T-helper 9 cell (primary cell): ENCODE results near the gene ADIPOR1.
"Not testable (repeated sequence)": the region's sequence is repeated elsewhere in the genome, so short reads cannot be mapped to it uniquely, and the experiment has no call there.

Experiments
- DNase-seq: peaks from one replicate; pipeline ENCODE4 v3.0.0-alpha.2; 2020

The ADIPOR1 gene

DNA sequence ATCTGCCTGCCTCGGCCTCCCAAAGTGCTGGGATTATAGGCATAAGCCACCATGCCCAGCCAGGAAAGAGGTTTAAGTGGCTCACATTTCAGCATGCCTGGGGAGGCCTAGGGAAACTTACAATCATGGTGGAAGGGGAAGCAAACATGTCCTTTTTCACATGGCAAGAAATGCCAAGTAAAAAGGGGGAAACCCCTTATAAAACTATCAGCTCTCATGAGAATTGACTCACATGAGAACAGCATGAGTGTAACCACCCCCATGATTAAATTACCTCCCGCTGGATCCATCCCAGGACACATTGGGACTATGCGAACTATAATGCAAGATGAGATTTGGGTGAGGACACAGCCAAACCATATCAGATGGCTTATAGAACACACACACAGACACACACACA lies 22.3 kb downstream of the ADIPOR1 start:
- DNase-seq = no peak

DNA sequence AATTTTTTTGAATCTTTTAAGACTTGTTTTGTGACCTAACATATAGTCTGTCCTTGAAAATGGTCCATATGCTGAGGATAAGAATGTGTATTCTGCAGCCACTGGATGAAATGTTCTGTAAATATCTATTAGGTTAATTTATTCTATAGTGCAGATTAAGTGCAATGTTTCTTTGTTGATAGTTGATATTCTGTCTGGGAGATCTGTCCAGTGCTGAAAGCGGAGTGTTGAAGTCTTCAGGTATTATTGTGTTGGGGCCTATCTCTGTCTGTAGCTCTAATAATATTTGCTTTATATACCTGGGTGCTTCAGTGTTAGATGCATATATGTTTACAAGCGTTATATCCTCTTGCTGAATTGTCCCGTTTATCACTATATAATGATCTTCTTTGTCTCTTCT lies 23.4 kb downstream of the ADIPOR1 start:
- no peak for DNase-seq

- DNase-seq = no peak
Measured at GRCh38 chr1:202932476-202932875, 25.6 kb downstream of the ADIPOR1 start.

DNA sequence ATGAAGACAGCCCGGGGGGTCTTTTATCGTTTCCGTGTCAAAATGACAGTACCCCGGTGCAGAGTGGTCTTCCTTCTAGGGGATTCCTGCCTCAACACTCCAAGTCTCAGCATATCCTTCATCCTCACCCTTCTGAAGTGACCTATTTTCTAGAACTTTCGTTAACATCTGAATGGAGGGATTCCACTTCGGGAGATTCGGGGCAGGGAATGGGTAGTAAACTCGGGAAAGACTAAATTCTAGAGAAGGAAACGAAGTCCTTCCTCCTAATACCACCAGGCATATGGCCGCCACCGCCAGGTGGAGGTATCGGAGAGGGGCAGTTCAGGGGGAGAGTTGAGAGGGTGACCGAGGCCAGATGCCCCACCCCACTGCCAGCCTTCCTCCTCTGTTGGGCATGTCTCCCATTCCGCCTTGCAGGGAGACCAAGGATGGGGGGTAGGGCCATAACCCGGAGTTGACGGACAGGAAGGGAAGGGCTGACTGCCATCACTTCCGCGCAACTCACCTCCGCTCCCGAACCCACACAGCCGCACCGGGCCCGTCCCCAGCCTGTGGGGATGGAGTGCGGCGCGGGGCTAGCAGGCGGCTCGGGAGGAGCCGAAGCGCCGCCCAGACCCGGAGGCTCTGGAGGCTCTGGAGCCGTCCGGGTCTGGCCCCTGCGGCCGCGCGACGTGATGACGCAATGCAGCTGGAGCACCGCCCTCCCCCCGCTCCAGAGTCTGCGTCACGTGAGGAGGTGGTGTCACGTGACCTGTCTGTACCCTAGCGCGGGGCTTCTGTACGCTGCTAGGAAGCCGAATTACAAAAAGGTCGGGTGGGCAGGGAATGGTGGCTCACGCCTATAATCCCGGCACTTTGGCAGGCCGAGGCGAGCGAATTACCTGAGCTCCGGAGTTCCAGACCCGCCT lies 31.3 kb downstream of the ADIPOR1 start, which contains the start of gene KLHL12:
TSS of gene KLHL12 (minus strand) at position 654 of the 911 bp plus-strand sequence. CDS start 2,072 bp downstream, outside the sequence.
- DNase-seq = peak; percentile 95

GRCh38 chr1:202923533-202923932 lies 34.6 kb downstream of the ADIPOR1 start:
- no peak for DNase-seq

DNA sequence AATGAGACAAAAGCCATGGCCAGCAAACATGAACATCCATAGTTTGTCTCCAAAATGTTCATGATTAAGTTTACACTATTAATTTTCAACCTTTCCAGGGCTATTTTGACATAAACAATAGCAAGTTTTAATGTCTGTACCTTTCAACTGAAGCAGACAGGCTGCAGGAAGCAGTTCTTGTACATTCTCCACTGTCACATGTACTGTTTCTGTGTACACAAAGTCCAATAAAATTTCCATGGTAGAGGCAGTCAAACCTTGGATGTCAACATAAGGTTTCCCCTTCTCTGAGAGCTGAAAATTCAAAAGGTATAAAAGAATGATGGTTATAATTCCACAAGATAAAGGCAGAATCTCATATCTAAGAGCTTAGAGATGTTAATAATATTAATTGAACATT lies 38.5 kb downstream of the ADIPOR1 start:
- no peak for DNase-seq

GRCh38 chr1:202915146-202915545 lies 43.0 kb downstream of the ADIPOR1 start:
- no peak for DNase-seq

GRCh38 chr1:202912476-202912875 lies 45.6 kb downstream of the ADIPOR1 start:
- not testable (repeated sequence) for DNase-seq

DNA sequence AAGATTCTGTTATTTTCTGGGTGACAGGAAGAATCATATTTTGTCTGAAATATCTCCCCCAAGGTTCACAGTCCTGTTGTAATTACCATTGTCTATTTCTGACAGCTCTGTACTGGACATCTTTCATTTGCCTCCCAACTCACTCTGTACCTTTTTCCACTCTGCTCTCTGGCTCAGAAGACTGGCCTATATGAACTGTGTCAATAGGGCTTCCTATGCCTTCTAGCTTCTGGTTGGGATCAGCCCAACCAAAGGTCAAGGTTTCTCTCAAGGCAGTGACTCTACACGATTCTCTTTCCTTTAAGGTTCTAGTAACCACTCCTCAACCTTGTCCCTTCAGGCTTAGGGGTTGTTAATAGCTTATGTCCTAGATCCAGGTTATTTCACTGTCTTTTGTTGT lies 48.6 kb downstream of the ADIPOR1 start:
- no peak for DNase-seq

DNA sequence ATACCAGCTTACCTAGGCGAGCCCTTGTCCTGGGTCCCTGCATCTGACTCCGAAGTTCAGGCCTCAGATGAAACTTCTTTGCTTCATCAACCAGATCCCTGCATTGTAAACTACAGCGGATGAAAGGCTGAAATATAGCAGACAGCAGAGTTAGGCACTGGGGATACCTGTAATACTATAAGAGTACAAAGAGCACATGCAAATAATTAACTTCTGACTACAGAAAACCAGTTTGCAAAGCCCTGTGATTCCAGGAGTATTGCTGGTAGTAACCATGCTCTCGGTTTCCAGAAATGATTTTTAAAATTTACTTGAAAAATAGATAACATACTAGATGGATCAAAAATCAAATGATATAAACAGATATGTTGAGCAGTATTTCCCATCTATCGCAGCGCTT lies 49.1 kb downstream of the ADIPOR1 start:
- DNase-seq = no peak

DNA sequence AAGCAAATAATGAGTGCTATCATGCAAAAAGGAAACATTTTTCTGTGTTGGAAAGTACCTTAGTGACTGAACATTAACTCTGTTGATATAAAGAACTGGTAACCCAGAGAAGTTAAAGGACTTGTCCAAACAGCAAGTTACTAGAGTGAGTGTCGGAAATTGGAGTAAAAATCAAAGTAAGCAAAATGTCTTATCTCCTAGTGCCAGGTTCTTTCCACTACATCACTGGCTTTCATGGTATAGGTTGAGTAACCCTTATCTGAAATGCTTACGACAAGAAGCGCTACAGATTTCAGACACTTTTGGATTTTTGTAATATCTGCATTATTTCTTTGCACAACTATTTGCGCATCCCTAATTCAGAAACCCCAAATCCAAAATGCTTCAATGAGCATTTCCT lies 52.8 kb downstream of the ADIPOR1 start:
- no peak for DNase-seq

GRCh38 chr1:202903808-202904207 lies 54.3 kb downstream of the ADIPOR1 start:
- DNase-seq = not testable (repeated sequence)

GRCh38 chr1:202901555-202901954 lies 56.6 kb downstream of the ADIPOR1 start:
- no peak for DNase-seq

GRCh38 chr1:202892501-202892900 lies 65.6 kb downstream of the ADIPOR1 start:
- no peak for DNase-seq
